Endothelial cell of coronary artery (primary cell): ENCODE data around the gene GPR155. TPM values are rescaled to one million over a fixed set of nuclear protein-coding genes. Genes with fewer than 3 reads are reported as not detected.

ENCODE experiments used
- total RNA-seq: library from RNA; depleted of rRNA; stranded (reverse); fragments of >200 nt; gene quantifications from 2 replicates; pipeline ENCODE4 v1.2.3, GENCODE V29; 2014

The GPR155 gene
- total RNA-seq = 1.3 and 2.4 TPM in 2 replicates

GRCh38 chr2:174486563-174487107 is at the start of gene GPR155:
Gene GPR155 (minus strand): TSS chr2:174487029. CDS start chr2:174481956, 5,073 bp downstream.

GRCh38 chr2:174395284-174395968 is 91.4 kb downstream of the GPR155 start, which contains the start of gene SCRN3:
Gene SCRN3 (plus strand): TSS chr2:174395730. CDS start chr2:174398284, 2,554 bp downstream.

Other genes starting within 250 kb of the GPR155 start
- 119 and 128 TPM in 2 replicates for gene OLA1, start 238.5 kb downstream of the GPR155 start, total RNA-seq
- not detected in 2 replicates for gene SP9, start 152.1 kb downstream of the GPR155 start, total RNA-seq
- gene SCRN3, start 91.3 kb downstream of the GPR155 start, total RNA-seq = 18.8 and 24.2 TPM in 2 replicates
- gene WIPF1, start 110.8 kb upstream of the GPR155 start, total RNA-seq = 7.6 and 9.1 TPM in 2 replicates